Thyroid gland (tissue), 4 donors: Measurements from ENCODE around the gene INTS3. TPM values are rescaled to one million over a fixed set of nuclear protein-coding genes. Genes with fewer than 3 reads are reported as not detected.
"Not testable (repeated sequence)": the region's sequence is repeated elsewhere in the genome, so short reads cannot be mapped to it uniquely, and the experiment has no call there.

Experiments used
- DNase-seq, 2 donors: peaks; one replicate each; pipeline ENCODE4 v3.0.0-alpha.2; 2019
- H3K27ac ChIP-seq, 3 donors: fragments of 200-600 bp; sonication (generic); 1 replicate in 2 of 3; 2 replicates in 1 of 3; pipeline ENCODE4 v1.5.1; 2016 to 2019; ENCODE audit warnings: mild to moderate bottlenecking in 1 of 3, moderate library complexity in 1 of 3
- H3K27me3 ChIP-seq: fragments of 200-600 bp; sonication (generic); one replicate; pipeline ENCODE4 v1.5.1; 2019
- H3K36me3 ChIP-seq, 2 donors: fragments of 200-600 bp; sonication (generic); one replicate each; pipeline ENCODE4 v1.5.1; 2016 to 2019
- H3K4me1 ChIP-seq, 2 donors: fragments of 200-600 bp; sonication (generic); one replicate each; pipeline ENCODE4 v1.5.1; 2017 to 2019
- H3K4me3 ChIP-seq, 3 donors: fragments of 200-600 bp; sonication (generic); replicated peaks in 1 of 3; 1 replicate in 2 of 3; 2 replicates in 1 of 3; pipeline ENCODE4 v1.5.1; 2016; ENCODE audit warnings: mild to moderate bottlenecking in 1 of 3
- H3K9me3 ChIP-seq: fragments of 200-600 bp; sonication (generic); one replicate; pipeline ENCODE4 v1.5.1; 2017
- CTCF ChIP-seq, 6 experiments: fragments of 200-600 bp in 3 of 6; fragments of 450-650 bp in 3 of 6; sonication (generic) in 3 of 6; IDR thresholded peaks; one replicate each; pipeline ENCODE4 v1.5.1; 2016 to 2019; ENCODE audit warnings: antibody characterized with exemption in 6 of 6, mild to moderate bottlenecking in 2 of 6, inconsistent platforms in 1 of 6, moderate library complexity in 1 of 6
- POLR2A ChIP-seq, 2 donors: fragments of 450-650 bp; IDR thresholded peaks; one replicate each; pipeline ENCODE4 v1.6.1; 2017; ENCODE audit warnings: antibody characterized with exemption in 2 of 2, mild to moderate bottlenecking in 2 of 2, moderate library complexity in 1 of 2
- WGBS, 2 donors: methylation state at CpG; one replicate each; pipeline ENCODE4 v1.1.5; 2017; 5-methylcytosine and 5-hydroxymethylcytosine counted together
- intact Hi-C: fragments of 100-400 bp; cut with DNase I; formaldehyde crosslinking; loops from one replicate; pipeline ENCODE4 v1.15.1; 2023
- total RNA-seq, 4 donors: library from RNA; depleted of rRNA; stranded (reverse); fragments of >200 nt; gene quantifications; one replicate each; pipeline ENCODE4 v1.2.3, GENCODE V29; 2016

INTS3 gene
- total RNA-seq, 4 donors from 2014 or later, result 50.0 to 60.9 (median 56.3) TPM

- Histone ChIP-seq H3K4me3 (no peak overlapping the region), H3K4me1 (no peaks in the 10 kb centered on the region), H3K27me3 (no peaks in the 10 kb centered on the region), H3K36me3 (no peaks in the 10 kb centered on the region), H3K27ac (no peak overlapping the region), H3K9me3 (no peaks in the 10 kb centered on the region)
- 93 to 97% methylated on average over 9 of the region's 9 CpGs for WGBS, 2 donors
- intact Hi-C loops, result no loop called here
- no peak for TF ChIP-seq POLR2A (IDR thresholded peaks at IDR 0.05)
- no peak for TF ChIP-seq CTCF (IDR thresholded peaks at IDR 0.05)
- DNase-seq, result no peak
Measured at GRCh38 chr1:153705484-153705883, 22.4 kb upstream of the INTS3 start.

- 59 to 69% methylated on average over 7 of the region's 7 CpGs for whole genome bisulfite sequencing, 2 donors
- H3K4me3 ChIP-seq, result no peak overlapping the region
- no peaks in the 10 kb centered on the region for H3K36me3 ChIP-seq
- H3K27me3 ChIP-seq, result no peaks in the 10 kb centered on the region
- DNase-seq, result no peak
- no peaks in the 10 kb centered on the region for H3K4me1 ChIP-seq
- H3K27ac ChIP-seq, result no peak overlapping the region
- no peaks in the 10 kb centered on the region for H3K9me3 ChIP-seq
- intact Hi-C loops, result no loop called here
- TF ChIP-seq CTCF (IDR thresholded peaks at IDR 0.05) (no peak), POLR2A (IDR thresholded peaks at IDR 0.05) (no peak)
Measured at GRCh38 chr1:153711026-153711425, 16.8 kb upstream of the INTS3 start.

- H3K27ac ChIP-seq, H3K9me3 ChIP-seq, H3K4me1 ChIP-seq, H3K36me3 ChIP-seq, H3K27me3 ChIP-seq, DNase-seq, H3K4me3 ChIP-seq, intact Hi-C loops: not testable (repeated sequence)
- WGBS, 2 donors, result 87 to 89% methylated on average over 5 of the region's 5 CpGs
Measured at GRCh38 chr1:153716211-153716610, 11.6 kb upstream of the INTS3 start.

GRCh38 chr1:153717330-153717729, 10.5 kb upstream of the INTS3 start:
- Histone ChIP-seq H3K9me3 (no peaks in the 10 kb centered on the region), H3K36me3 (no peaks in the 10 kb centered on the region), H3K4me3 (no peak overlapping the region), H3K27ac (no peak overlapping the region), H3K4me1 (no peaks in the 10 kb centered on the region), H3K27me3 (no peaks in the 10 kb centered on the region)
- intact Hi-C loops, result no loop called here
- TF ChIP-seq POLR2A (IDR thresholded peaks at IDR 0.05) (no peak), CTCF (IDR thresholded peaks at IDR 0.05) (no peak)
- WGBS, 2 donors, result 87 to 91% methylated on average over 3 of the region's 3 CpGs
- DNase-seq, result no peak

- no peak for DNase-seq
- 89 to 90% methylated on average over 3 of the region's 3 CpGs for WGBS, 2 donors
Measured at GRCh38 chr1:153723687-153724086, 4.2 kb upstream of the INTS3 start.

GRCh38 chr1:153724634-153725033, 3.2 kb upstream of the INTS3 start:
- WGBS, 2 donors, result 90 to 91% methylated on average over 4 of the region's 4 CpGs
- intact Hi-C loops, H3K27ac ChIP-seq, DNase-seq, H3K36me3 ChIP-seq, H3K4me3 ChIP-seq, H3K27me3 ChIP-seq, H3K9me3 ChIP-seq: not testable (repeated sequence)
- H3K4me1 ChIP-seq, result peaks cover 14 to 21% of the 10 kb centered on the region in 2 donors

More at GRCh38 chr1:153723687-153724086, 4.2 kb upstream of the INTS3 start:
- H3K4me3 ChIP-seq, result no peak overlapping the region
- peaks cover 8 to 12% of the 10 kb centered on the region in 2 donors for H3K4me1 ChIP-seq
- TF ChIP-seq POLR2A (IDR thresholded peaks at IDR 0.05), result no peak
- no peaks in the 10 kb centered on the region for H3K9me3 ChIP-seq
- no peaks in the 10 kb centered on the region for H3K36me3 ChIP-seq
- intact Hi-C loops, result no loop called here
- H3K27ac ChIP-seq, result no peak overlapping the region
- no peaks in the 10 kb centered on the region for H3K27me3 ChIP-seq
